Fibroblast of lung (primary cell): ENCODE measurements around the gene IL3. TPM values are rescaled to one million over a fixed set of nuclear protein-coding genes. Genes with fewer than 3 reads are reported as not detected.

Experiments
- DNase-seq, 2 donors: peaks; one replicate each; pipeline versions ENCODE4 v3.0.0 to v3.0.0-alpha.2; 2010; ENCODE audit warnings: low read depth in 2 of 2
- H2AFZ ChIP-seq: 2 replicates; pipeline ENCODE4 v1.5.1; 2012; ENCODE audit warnings: low read length, control low read depth, inconsistent platforms
- H3K27ac ChIP-seq: 2 replicates; pipeline ENCODE4 v1.5.1; 2011; ENCODE audit warnings: low read length, control low read depth; ENCODE audit not compliant: insufficient read depth
- H3K27me3 ChIP-seq: 2 replicates; pipeline ENCODE4 v1.5.1; 2011; ENCODE audit warnings: mild to moderate bottlenecking, low read length; ENCODE audit not compliant: control insufficient read depth, insufficient read depth
- H3K36me3 ChIP-seq: 2 replicates; pipeline ENCODE4 v1.5.1; 2011; ENCODE audit warnings: low read length; ENCODE audit not compliant: control insufficient read depth, insufficient read depth
- H3K4me1 ChIP-seq: 2 replicates; pipeline ENCODE4 v1.5.1; 2011; ENCODE audit warnings: low read length; ENCODE audit not compliant: control insufficient read depth, insufficient read depth; ENCODE audit errors: extremely low read depth
- H3K4me2 ChIP-seq: 2 replicates; pipeline ENCODE4 v1.5.1; 2011; ENCODE audit warnings: low read length, control low read depth; ENCODE audit not compliant: insufficient read depth; ENCODE audit errors: extremely low read depth
- H3K4me3 ChIP-seq, 4 experiments: fragments of 200-600 bp in 1 of 4; sonication (generic) in 1 of 4; replicated peaks in 1 of 4; 2 replicates each; pipeline ENCODE4 v1.5.1; 2011 to 2016; ENCODE audit warnings: low read length in 4 of 4, low read depth in 3 of 4, mild to moderate bottlenecking in 3 of 4, control low read depth in 2 of 4, inconsistent platforms in 1 of 4, mixed read lengths in 1 of 4; ENCODE audit not compliant: insufficient read depth in 1 of 4; ENCODE audit errors: control extremely low read depth in 1 of 4
- H3K79me2 ChIP-seq: 2 replicates; pipeline ENCODE4 v1.5.1; 2012; ENCODE audit warnings: mild to moderate bottlenecking, low read length, inconsistent platforms; ENCODE audit not compliant: control insufficient read depth, insufficient read depth
- H3K9ac ChIP-seq: 2 replicates; pipeline ENCODE4 v1.5.1; 2011; ENCODE audit warnings: mild to moderate bottlenecking, low read length, control low read depth; ENCODE audit not compliant: insufficient read depth
- H3K9me3 ChIP-seq: 2 replicates; pipeline ENCODE4 v1.5.1; 2012; ENCODE audit warnings: low read depth, low read length; ENCODE audit not compliant: control insufficient read depth, insufficient read depth
- H4K20me1 ChIP-seq: 2 replicates; pipeline ENCODE4 v1.5.1; 2011; ENCODE audit warnings: low read length; ENCODE audit not compliant: control insufficient read depth, insufficient read depth; ENCODE audit errors: extremely low read depth
- EZH2 ChIP-seq: IDR thresholded peaks from 2 replicates; pipeline ENCODE4 v1.5.1; 2012; ENCODE audit warnings: low read length, control low read depth, mild to moderate bottlenecking; ENCODE audit errors: missing control alignments
- polyA plus RNA-seq, 2 donors: library from polyadenylated mRNA; depleted of rRNA in 1 of 2; stranded (reverse) in 1 of 2; unstranded in 1 of 2; fragments of >200 nt; gene quantifications; 2 replicates each; pipeline ENCODE4 v1.2.1, GENCODE V29; 2011 to 2012; ENCODE audit warnings: missing spikeins in 1 of 2
- total RNA-seq: library from RNA; depleted of rRNA; stranded (reverse); fragments of >200 nt; gene quantifications from 2 replicates; pipeline ENCODE4 v1.2.1, GENCODE V29; 2014
- TF ChIP-seq, protein P1 (sequence below), 2 donors: IDR thresholded peaks in 1 of 2; conservative IDR thresholded peaks in 1 of 2; 1 replicate in 1 of 2; 2 replicates in 1 of 2; pipeline ENCODE4 v1.5.1; 2011 to 2012; ENCODE audit warnings: low read length in 2 of 2, control low read depth in 1 of 2, inconsistent platforms in 1 of 2, low read depth in 1 of 2, mild to moderate bottlenecking in 1 of 2

IL3 gene
- total and polyA plus RNA-seq, 2 donors (not counting 1 experiment from before 2014, with no cell fraction given), result not detected

DNA sequence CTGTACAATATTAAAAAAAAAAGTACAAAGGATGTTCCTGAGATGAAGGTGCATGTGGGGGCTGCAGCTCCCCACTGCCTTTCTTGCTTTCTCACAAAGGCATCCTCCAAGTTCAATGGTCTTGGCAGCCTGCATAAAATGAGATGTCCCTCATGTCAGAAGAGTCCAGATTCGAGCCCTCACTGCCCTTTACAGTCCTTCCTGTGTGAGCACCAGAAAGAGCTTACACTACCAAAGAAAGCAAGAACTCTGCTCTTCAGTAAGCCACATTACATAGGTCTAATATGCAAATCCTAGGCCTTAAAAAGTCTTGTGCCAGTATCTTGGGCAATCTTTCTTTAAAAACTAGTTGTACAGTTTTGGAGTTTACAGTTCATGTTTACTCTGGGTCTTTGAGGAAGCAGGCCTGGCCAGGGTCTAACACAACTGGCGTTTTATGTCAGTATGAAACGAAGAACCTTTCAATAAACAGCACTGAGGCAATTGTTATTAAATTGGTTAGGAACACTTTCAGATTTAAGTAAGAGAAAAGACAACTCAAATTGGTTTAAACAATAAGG lies 49.1 kb downstream of the IL3 start:
- Histone ChIP-seq H3K36me3 (no peaks in the 10 kb centered on the region), H4K20me1 (no peaks in the 10 kb centered on the region), H3K79me2 (no peaks in the 10 kb centered on the region), H3K9me3 (no peaks in the 10 kb centered on the region), H3K4me1 (peaks cover 3% of the 10 kb centered on the region), H3K27ac (no peak overlapping the region), H3K4me2 (no peak overlapping the region), H3K27me3 (no peaks in the 10 kb centered on the region), H3K9ac (no peak overlapping the region), H3K4me3 (no peak overlapping the region), H2AFZ (no peak overlapping the region)
- DNase-seq, result no peak
- no peak for TF ChIP-seq EZH2
- TF ChIP-seq, protein P1, sequence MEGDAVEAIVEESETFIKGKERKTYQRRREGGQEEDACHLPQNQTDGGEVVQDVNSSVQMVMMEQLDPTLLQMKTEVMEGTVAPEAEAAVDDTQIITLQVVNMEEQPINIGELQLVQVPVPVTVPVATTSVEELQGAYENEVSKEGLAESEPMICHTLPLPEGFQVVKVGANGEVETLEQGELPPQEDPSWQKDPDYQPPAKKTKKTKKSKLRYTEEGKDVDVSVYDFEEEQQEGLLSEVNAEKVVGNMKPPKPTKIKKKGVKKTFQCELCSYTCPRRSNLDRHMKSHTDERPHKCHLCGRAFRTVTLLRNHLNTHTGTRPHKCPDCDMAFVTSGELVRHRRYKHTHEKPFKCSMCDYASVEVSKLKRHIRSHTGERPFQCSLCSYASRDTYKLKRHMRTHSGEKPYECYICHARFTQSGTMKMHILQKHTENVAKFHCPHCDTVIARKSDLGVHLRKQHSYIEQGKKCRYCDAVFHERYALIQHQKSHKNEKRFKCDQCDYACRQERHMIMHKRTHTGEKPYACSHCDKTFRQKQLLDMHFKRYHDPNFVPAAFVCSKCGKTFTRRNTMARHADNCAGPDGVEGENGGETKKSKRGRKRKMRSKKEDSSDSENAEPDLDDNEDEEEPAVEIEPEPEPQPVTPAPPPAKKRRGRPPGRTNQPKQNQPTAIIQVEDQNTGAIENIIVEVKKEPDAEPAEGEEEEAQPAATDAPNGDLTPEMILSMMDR (conservative IDR thresholded peaks at IDR 0.05 in 1 of 2, IDR thresholded peaks at IDR 0.05 in 1 of 2; ENCODE audit: low read depth in 1 of 2, low read length in 2 of 2), result no peak

DNA sequence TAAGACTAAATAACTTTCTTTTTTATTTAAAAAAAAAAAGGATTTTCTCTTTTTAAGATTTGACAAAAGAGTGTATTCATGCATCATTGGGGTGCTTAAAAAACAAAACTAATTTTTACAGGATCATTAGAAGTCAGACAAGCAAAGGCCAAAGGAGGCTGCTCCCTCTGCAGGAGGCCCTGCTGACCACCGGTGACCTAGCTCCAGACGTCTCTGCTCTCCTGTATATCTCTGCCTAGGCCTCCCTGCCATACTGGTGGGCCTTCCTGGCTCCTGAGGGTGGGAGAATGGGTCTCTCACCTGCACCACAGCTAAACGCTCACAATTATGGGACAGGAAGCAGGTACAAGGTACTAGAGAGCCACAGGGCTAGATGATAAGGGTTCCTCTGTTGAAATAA lies 49.7 kb downstream of the IL3 start:
- Histone ChIP-seq H2AFZ (no peak overlapping the region), H3K4me1 (no peaks in the 10 kb centered on the region), H3K9me3 (no peaks in the 10 kb centered on the region), H4K20me1 (no peaks in the 10 kb centered on the region), H3K27me3 (no peaks in the 10 kb centered on the region), H3K27ac (no peak overlapping the region), H3K4me2 (no peak overlapping the region), H3K79me2 (no peaks in the 10 kb centered on the region), H3K9ac (no peak overlapping the region), H3K4me3 (no peak overlapping the region), H3K36me3 (no peaks in the 10 kb centered on the region)
- no peak for DNase-seq
- TF ChIP-seq EZH2, result no peak
- TF ChIP-seq, protein P1 (conservative IDR thresholded peaks at IDR 0.05 in 1 of 2, IDR thresholded peaks at IDR 0.05 in 1 of 2; ENCODE audit: low read depth in 1 of 2, low read length in 2 of 2), result no peak

GRCh38 chr5:132110930-132111329 lies 50.5 kb downstream of the IL3 start:
- peak overlapping the region; percentile 46 for H2AFZ ChIP-seq
- H3K9ac ChIP-seq, result no peak overlapping the region
- H3K27ac ChIP-seq, result no peak overlapping the region
- H3K79me2 ChIP-seq, result no peaks in the 10 kb centered on the region
- H4K20me1 ChIP-seq, result no peaks in the 10 kb centered on the region
- H3K4me3 ChIP-seq, result no peak overlapping the region
- TF ChIP-seq, protein P1 (conservative IDR thresholded peaks at IDR 0.05 in 1 of 2, IDR thresholded peaks at IDR 0.05 in 1 of 2; ENCODE audit: low read depth in 1 of 2, low read length in 2 of 2), result no peak
- TF ChIP-seq EZH2, result no peak
- H3K27me3 ChIP-seq, result no peaks in the 10 kb centered on the region
- peak in 1 of 2 donors; percentile 93 for DNase-seq
- no peak overlapping the region for H3K4me2 ChIP-seq
- H3K4me1 ChIP-seq, result no peaks in the 10 kb centered on the region
- H3K36me3 ChIP-seq, result no peaks in the 10 kb centered on the region
- no peaks in the 10 kb centered on the region for H3K9me3 ChIP-seq
